ENCODE results near the gene COX6B1.
A peak's percentile ranks its signal among the peaks of the same experiment; 100 is the strongest.
"Not testable (repeated sequence)": the region's sequence is repeated elsewhere in the genome, so short reads cannot be mapped to it uniquely, and the experiment has no call there.

The COX6B1 gene

GRCh38 chr19:35648017-35648961 is at the start of gene COX6B1:
Gene COX6B1 (plus strand): TSS chr19:35648323. CDS start chr19:35651244, 2,921 bp downstream.
- Mint-ChIP-seq H3K27me3 (no peaks in the 10 kb centered on the region), H3K9me3 (no peaks in the 10 kb centered on the region), H3K27ac (peak within 1 kb of the TSS; percentile 96 to 97), H3K4me1 (peaks cover 52% of the 10 kb centered on the region), H3K4me3 (peak within 1 kb of the TSS; percentile 91 to 99)
- peak; percentile 77 for ATAC-seq
- peak; percentile 88 to 95 for DNase-seq

GRCh38 chr19:35601971-35602370 is 46.2 kb upstream of the COX6B1 start:
- Mint-ChIP-seq H3K27me3 (no peaks in the 10 kb centered on the region), H3K4me1 (peaks cover under 1% of the 10 kb centered on the region), H3K4me3 (no peak overlapping the region), H3K27ac (no peak overlapping the region), H3K9me3 (no peaks in the 10 kb centered on the region)
- ATAC-seq: no peak
- DNase-seq: no peak

GRCh38 chr19:35604436-35604835 is 43.7 kb upstream of the COX6B1 start:
- H3K27ac Mint-ChIP-seq, ATAC-seq, H3K4me3 Mint-ChIP-seq, DNase-seq, H3K4me1 Mint-ChIP-seq, H3K27me3 Mint-ChIP-seq: not testable (repeated sequence)
- peaks cover 8 to 12% of the 10 kb centered on the region in 2 donors for H3K9me3 Mint-ChIP-seq

- peaks cover 18% of the 10 kb centered on the region for H3K4me1 Mint-ChIP-seq
These were observed 41.0 kb upstream of the COX6B1 start for GRCh38 chr19:35607170-35607569.

GRCh38 chr19:35607661-35608060 is 40.5 kb upstream of the COX6B1 start:
- no peak for ATAC-seq
- peaks cover 23% of the 10 kb centered on the region for H3K4me1 Mint-ChIP-seq
- no peak for DNase-seq
- no peak overlapping the region for H3K4me3 Mint-ChIP-seq
- H3K27ac Mint-ChIP-seq: no peak overlapping the region
- no peaks in the 10 kb centered on the region for H3K27me3 Mint-ChIP-seq
- H3K9me3 Mint-ChIP-seq: peaks cover 8 to 12% of the 10 kb centered on the region in 2 donors

More at GRCh38 chr19:35607170-35607569, 41.0 kb upstream of the COX6B1 start:
- peaks cover 8 to 12% of the 10 kb centered on the region in 2 donors for H3K9me3 Mint-ChIP-seq
- DNase-seq, ATAC-seq, H3K27ac Mint-ChIP-seq, H3K27me3 Mint-ChIP-seq, H3K4me3 Mint-ChIP-seq: not testable (repeated sequence)

GRCh38 chr19:35608251-35608650 is 39.9 kb upstream of the COX6B1 start:
- Mint-ChIP-seq H3K27me3 (no peaks in the 10 kb centered on the region), H3K27ac (no peak overlapping the region), H3K9me3 (peaks cover 8 to 12% of the 10 kb centered on the region in 2 donors), H3K4me3 (no peak overlapping the region), H3K4me1 (peaks cover 25% of the 10 kb centered on the region)
- no peak for ATAC-seq
- DNase-seq: no peak

- H3K4me1 Mint-ChIP-seq: peaks cover 33% of the 10 kb centered on the region
- ATAC-seq: peak; percentile 50
- peak overlapping the region in 1 of 2 donors; percentile 19 for H3K4me3 Mint-ChIP-seq
- H3K27ac Mint-ChIP-seq: peak overlapping the region; percentile 82
- H3K27me3 Mint-ChIP-seq: no peaks in the 10 kb centered on the region
- peak in 1 of 2 donors; percentile 38 for DNase-seq
- H3K9me3 Mint-ChIP-seq: peaks cover 8 to 12% of the 10 kb centered on the region in 2 donors
These were observed 38.2 kb upstream of the COX6B1 start for GRCh38 chr19:35609851-35610353.

- H3K4me3 Mint-ChIP-seq: peak overlapping the region; percentile 84 to 91
- peaks cover 8 to 12% of the 10 kb centered on the region in 2 donors for H3K9me3 Mint-ChIP-seq
- H3K27me3 Mint-ChIP-seq: no peaks in the 10 kb centered on the region
- peaks cover 33% of the 10 kb centered on the region for H3K4me1 Mint-ChIP-seq
- ATAC-seq: peak; percentile 8
- no peak for DNase-seq
- H3K27ac Mint-ChIP-seq: peak overlapping the region; percentile 95 to 96
These were observed 35.9 kb upstream of the COX6B1 start for GRCh38 chr19:35612224-35612558.

GRCh38 chr19:35612559-35613321 is 35.4 kb upstream of the COX6B1 start, which contains the start of gene HAUS5:
Gene HAUS5 (plus strand): TSS chr19:35612735. CDS start chr19:35612795, 60 bp downstream.
- peak; percentile 96 for ATAC-seq
- H3K27ac Mint-ChIP-seq: peak within 1 kb of the TSS; percentile 95 to 96
- H3K4me1 Mint-ChIP-seq: peaks cover 33% of the 10 kb centered on the region
- peaks cover 8 to 12% of the 10 kb centered on the region in 2 donors for H3K9me3 Mint-ChIP-seq
- peak within 1 kb of the TSS; percentile 84 to 91 for H3K4me3 Mint-ChIP-seq
- DNase-seq: peak; percentile 96 to 97
- H3K27me3 Mint-ChIP-seq: no peaks in the 10 kb centered on the region

GRCh38 chr19:35613574-35613973 is 34.5 kb upstream of the COX6B1 start:
- DNase-seq (no peak), ATAC-seq (no peak)
- Mint-ChIP-seq H3K4me1 (peaks cover 33% of the 10 kb centered on the region), H3K4me3 (peak overlapping the region; percentile 84 to 91), H3K27me3 (no peaks in the 10 kb centered on the region), H3K9me3 (peaks cover 3 to 4% of the 10 kb centered on the region in 2 donors), H3K27ac (peak overlapping the region; percentile 85 to 95)

GRCh38 chr19:35615036-35615435 is 33.1 kb upstream of the COX6B1 start:
- Mint-ChIP-seq H3K27ac (no peak overlapping the region), H3K27me3 (no peaks in the 10 kb centered on the region), H3K4me3 (no peak overlapping the region), H3K4me1 (peaks cover 25% of the 10 kb centered on the region), H3K9me3 (no peaks in the 10 kb centered on the region)
- no peak for DNase-seq
- no peak for ATAC-seq

GRCh38 chr19:35618857-35619256 is 29.3 kb upstream of the COX6B1 start:
- DNase-seq: no peak
- H3K27me3 Mint-ChIP-seq: no peaks in the 10 kb centered on the region
- H3K4me1 Mint-ChIP-seq: peaks cover 2% of the 10 kb centered on the region
- H3K4me3 Mint-ChIP-seq: no peak overlapping the region
- no peak for ATAC-seq
- no peaks in the 10 kb centered on the region for H3K9me3 Mint-ChIP-seq
- no peak overlapping the region for H3K27ac Mint-ChIP-seq

- no peak overlapping the region for H3K27ac Mint-ChIP-seq
- H3K27me3 Mint-ChIP-seq: no peaks in the 10 kb centered on the region
- DNase-seq (no peak), ATAC-seq (no peak)
- no peaks in the 10 kb centered on the region for H3K4me1 Mint-ChIP-seq
- no peaks in the 10 kb centered on the region for H3K9me3 Mint-ChIP-seq
- H3K4me3 Mint-ChIP-seq: no peak overlapping the region
These were observed 28.7 kb upstream of the COX6B1 start for GRCh38 chr19:35619290-35619923.

GRCh38 chr19:35620001-35620400 is 28.1 kb upstream of the COX6B1 start:
- Mint-ChIP-seq H3K27ac (no peak overlapping the region), H3K9me3 (no peaks in the 10 kb centered on the region), H3K27me3 (no peaks in the 10 kb centered on the region), H3K4me3 (no peak overlapping the region), H3K4me1 (no peaks in the 10 kb centered on the region)
- DNase-seq: no peak
- no peak for ATAC-seq

- no peaks in the 10 kb centered on the region for H3K9me3 Mint-ChIP-seq
- H3K27ac Mint-ChIP-seq: peak overlapping the region; percentile 24 to 54
- no peaks in the 10 kb centered on the region for H3K4me1 Mint-ChIP-seq
- DNase-seq: no peak
- ATAC-seq: no peak
- no peak overlapping the region for H3K4me3 Mint-ChIP-seq
- H3K27me3 Mint-ChIP-seq: no peaks in the 10 kb centered on the region
These were observed 26.4 kb upstream of the COX6B1 start for GRCh38 chr19:35621708-35622107.
